K562 (cell line): Measurements from ENCODE around the gene CLSTN2. TPM values are rescaled to one million over a fixed set of nuclear protein-coding genes. Genes with fewer than 3 reads are reported as not detected.

ENCODE experiments used
- ATAC-seq: fragments of 200-7000 bp; cut with Tn5 transposase; 3 replicates; pipeline ENCODE4 v1.9.1; 2020; ENCODE audit warnings: moderate library complexity
- BruUV-seq: library from RNA; stranded (reverse); fragments of 400-500 nt; replicated peaks from 2 replicates; lab custom pipeline; 2021; lab: Mats Ljungman, UMichigan
- CTCF ChIA-PET: fragments of 300-600 bp; formaldehyde crosslinking; extraction: SDS; loops from one replicate; lab custom pipeline; 2021; ENCODE audit warnings: low intra/inter-chr PET ratio; lab: Yijun Ruan, JAX
- POLR2A ChIA-PET: fragments of 300-600, 350-650 bp; sonication (Branson Sonifier 250); formaldehyde crosslinking; extraction: SDS; loops from one replicate; lab custom pipeline; 2021; ENCODE audit warnings: antibody characterized with exemption, inconsistent platforms; lab: Yijun Ruan, JAX
- DNase-seq, 4 experiments: peaks; one replicate each; pipeline versions ENCODE4 v3.0.0 to v3.0.0-alpha.2; 2011 to 2018; ENCODE audit warnings: low spot score in 3 of 4, mixed read lengths in 3 of 4; ENCODE audit errors: extremely low read depth in 1 of 4
- FAIRE-seq: peaks from 2 replicates; lab custom pipeline; 2011; peaks lifted over from hg19 to GRCh38; lab: Jason Lieb, UNC
- H2AFZ ChIP-seq: 2 replicates; pipeline ENCODE4 v1.6.0; 2011; ENCODE audit warnings: low read depth, low read length, control low read depth, inconsistent platforms
- H3K27ac ChIP-seq: fragments of 200-600 bp; 3 replicates; pipeline ENCODE4 v1.8.0; 2011; ENCODE audit warnings: low read depth, mild to moderate bottlenecking, control low read depth, inconsistent platforms, low read length, moderate library complexity, mixed read lengths; ENCODE audit errors: extremely low read depth
- H3K27me3 ChIP-seq, 2 experiments: fragments of 300-600 bp in 1 of 2; 2 replicates in 1 of 2; 3 replicates in 1 of 2; pipeline versions ENCODE4 v1.6.0 to v1.8.0; 2011; ENCODE audit warnings: inconsistent platforms in 2 of 2, low read length in 2 of 2, mild to moderate bottlenecking in 1 of 2, mixed read lengths in 1 of 2, moderate library complexity in 1 of 2; ENCODE audit not compliant: control insufficient read depth in 2 of 2, insufficient read depth in 2 of 2
- H3K36me3 ChIP-seq: fragments of 300-600 bp; 3 replicates; pipeline ENCODE4 v1.8.0; 2011; ENCODE audit warnings: mild to moderate bottlenecking, low read length, inconsistent platforms; ENCODE audit not compliant: control insufficient read depth, insufficient read depth
- H3K4me1 ChIP-seq, 2 experiments: fragments of 200-600 bp in 1 of 2; replicated peaks in 1 of 2; 2 replicates in 1 of 2; 3 replicates in 1 of 2; pipeline versions ENCODE4 v1.5.1 to v1.8.0; 2011; ENCODE audit warnings: inconsistent platforms in 2 of 2, low read length in 2 of 2, mild to moderate bottlenecking in 1 of 2, mixed read lengths in 1 of 2, moderate library complexity in 1 of 2; ENCODE audit not compliant: control insufficient read depth in 2 of 2, insufficient read depth in 2 of 2
- H3K4me2 ChIP-seq: 2 replicates; pipeline ENCODE4 v1.6.1; 2011; ENCODE audit warnings: low read length, control low read depth, inconsistent platforms, mixed read lengths; ENCODE audit not compliant: insufficient read depth
- H3K4me3 ChIP-seq: fragments of 200-600 bp; sonication (generic), shearing (Covaris generic); 2 replicates; pipeline ENCODE4 v1.5.1; 2016; ENCODE audit warnings: control low read depth, inconsistent platforms
- H3K79me2 ChIP-seq: fragments of 200-600 bp; 3 replicates; pipeline ENCODE4 v1.8.0; 2011; ENCODE audit warnings: low read length, inconsistent platforms; ENCODE audit not compliant: control insufficient read depth, insufficient read depth
- H3K9ac ChIP-seq, 2 experiments: 2 replicates each; pipeline versions ENCODE4 v1.6.0 to v1.6.1; 2011; ENCODE audit warnings: low read depth in 2 of 2, low read length in 2 of 2, control low read depth in 1 of 2, inconsistent platforms in 1 of 2, mild to moderate bottlenecking in 1 of 2, mixed read lengths in 1 of 2; ENCODE audit not compliant: insufficient read depth in 1 of 2
- H3K9me1 ChIP-seq: one replicate; pipeline ENCODE4 v1.6.0; 2011; ENCODE audit warnings: inconsistent platforms, mild to moderate bottlenecking, low read length, moderate library complexity; ENCODE audit not compliant: control insufficient read depth, insufficient read depth
- H3K9me3 ChIP-seq: replicated peaks from 2 replicates; pipeline ENCODE4 v1.5.1; 2011; ENCODE audit warnings: low read depth, low read length, inconsistent platforms; ENCODE audit not compliant: control insufficient read depth, insufficient read depth
- H4K20me1 ChIP-seq: replicated peaks from 2 replicates; pipeline ENCODE4 v1.6.1; 2011; ENCODE audit warnings: low read length, inconsistent platforms, mixed read lengths; ENCODE audit not compliant: control insufficient read depth, insufficient read depth
- CEBPB ChIP-seq: fragments of 450-650 bp; IDR thresholded peaks from 2 replicates; pipeline ENCODE4 v1.6.1; 2016; ENCODE audit warnings: missing genetic modification characterization, missing compliant biosample characterization
- ELF4 ChIP-seq: fragments of 450-650 bp; formaldehyde crosslinking; IDR thresholded peaks from 2 replicates; pipeline ENCODE4 v1.4.0; 2022; ENCODE audit warnings: missing genetic modification characterization
- MAFG ChIP-seq: fragments of 450-650 bp; conservative IDR thresholded peaks from 2 replicates; pipeline ENCODE4 v1.6.1; 2016; ENCODE audit warnings: missing genetic modification characterization, missing compliant biosample characterization
- MTA1 ChIP-seq: fragments of 450-650 bp; IDR thresholded peaks from 2 replicates; pipeline ENCODE4 v1.6.1; 2017; ENCODE audit warnings: borderline replicate concordance
- PHTF2 ChIP-seq: fragments of 250-450 bp; sonication (Bioruptor Pico); IDR thresholded peaks from 2 replicates; pipeline ENCODE4 v1.5.0; 2021; ENCODE audit warnings: mild to moderate bottlenecking
- RBM17 ChIP-seq: fragments of 200-400 bp; formaldehyde crosslinking; IDR thresholded peaks from 2 replicates; pipeline ENCODE4 v1.6.1; 2017; ENCODE audit warnings: low read depth, mild to moderate bottlenecking, low read length, borderline replicate concordance
- ZHX1 ChIP-seq: fragments of 150-350 bp; conservative IDR thresholded peaks from 2 replicates; pipeline ENCODE4 v1.6.1; 2014; ENCODE audit warnings: low read length
- ZNF212 ChIP-seq: fragments of 450-650 bp; formaldehyde crosslinking; IDR thresholded peaks from 2 replicates; pipeline ENCODE4 v1.4.0; 2020; ENCODE audit warnings: mild to moderate bottlenecking
- WGBS: fragments of 100-300 bp; shearing (Covaris generic); methylation state at CpG from one replicate; pipeline ENCODE4 v1.1.6; 2016; ENCODE audit warnings: low coverage, mixed read lengths; ENCODE audit not compliant: insufficient coverage; ENCODE audit errors: missing lambda C conversion rate; 5-methylcytosine and 5-hydroxymethylcytosine counted together
- in situ Hi-C: fragments of 300-500 bp; cut with MboI; formaldehyde crosslinking; loops from 4 replicates; pipeline ENCODE4 v1.15.0; 2018; ENCODE audit warnings: inconsistent platforms, mixed read lengths
- intact Hi-C: fragments of 100-400 bp; cut with micrococcal nuclease; formaldehyde crosslinking; loops from 2 replicates; pipeline ENCODE4 v1.14.2; 2022
- polyA plus RNA-seq, 8 experiments: library from polyadenylated mRNA; depleted of rRNA in 4 of 8; stranded (reverse) in 5 of 8; unstranded in 3 of 8; fragments of >200 nt; fragmentation: Nextera tagmentation in 2 of 8; fragmentation: Illumina TruSeq in 1 of 8; extraction: Ambion mirVana in 2 of 8; extraction: Trizol in 1 of 8; gene quantifications; 2 replicates each; pipeline versions ENCODE4 v1.2.1 to v1.2.3, GENCODE V29; 2011 to 2014; ENCODE audit warnings: inconsistent platforms in 1 of 8, missing spikeins in 1 of 8
- total RNA-seq, 7 experiments: library from RNA; depleted of rRNA in 6 of 7; stranded (reverse); fragments of >200 nt in 6 of 7; fragmentation: Illumina TruSeq in 2 of 7; extraction: Trizol in 2 of 7; gene quantifications; 2 replicates each; pipeline versions ENCODE4 v1.2.1 to v1.2.3, GENCODE V29; 2011 to 2021; ENCODE audit warnings: low replicate concordance in 1 of 7
- TF ChIP-seq, protein P1 (sequence below), 2 experiments: fragments of 450-650 bp in 1 of 2; sonication (generic) in 1 of 2; formaldehyde crosslinking in 1 of 2; IDR thresholded peaks; 2 replicates each; pipeline versions ENCODE4 v1.7.1 to v1.9.0; 2016 to 2022; ENCODE audit warnings: inconsistent platforms in 1 of 2, mild to moderate bottlenecking in 1 of 2, missing genetic modification reagents in 1 of 2

Gene CLSTN2
- total and polyA plus RNA-seq, 9 of the 15 experiments (the other 6 are each of a cell fraction or from before 2014, with no cell fraction given) = 0.02 to 0.04 (median 0.04) TPM; not detected in 6

- FAIRE-seq = no peak
- H3K27me3 ChIP-seq = no peaks in the 10 kb centered on the region
- no peak overlapping the region for H3K9ac ChIP-seq
- no peak overlapping the region for H3K4me3 ChIP-seq
- H3K79me2 ChIP-seq = no peaks in the 10 kb centered on the region
- H3K9me3 ChIP-seq = no peaks in the 10 kb centered on the region
- H2AFZ ChIP-seq = no peak overlapping the region
- WGBS = 0% methylated on average over 5 of the region's 5 CpGs
- intact Hi-C loops (no loop called here), in situ Hi-C loops (no loop called here)
- no peak for ATAC-seq
- no peak overlapping the region for H3K27ac ChIP-seq
- ChIA-PET CTCF (no interaction called here), POLR2A (no interaction called here)
- BruUV-seq = no TSS peak
- DNase-seq = no peak
- no peaks in the 10 kb centered on the region for H3K9me1 ChIP-seq
- no peaks in the 10 kb centered on the region for H3K36me3 ChIP-seq
- H3K4me2 ChIP-seq = no peak overlapping the region
- H3K4me1 ChIP-seq = no peaks in the 10 kb centered on the region
- no peaks in the 10 kb centered on the region for H4K20me1 ChIP-seq
- TF ChIP-seq CEBPB (no peak), PHTF2 (CRISPR knock-in tag) (no peak), MTA1 (no peak), ZHX1 (no peak), ELF4 (CRISPR knock-in tag) (no peak), ZNF212 (CRISPR knock-in tag) (no peak), MAFG (tag) (no peak), RBM17 (no peak)
- TF ChIP-seq, protein P1, sequence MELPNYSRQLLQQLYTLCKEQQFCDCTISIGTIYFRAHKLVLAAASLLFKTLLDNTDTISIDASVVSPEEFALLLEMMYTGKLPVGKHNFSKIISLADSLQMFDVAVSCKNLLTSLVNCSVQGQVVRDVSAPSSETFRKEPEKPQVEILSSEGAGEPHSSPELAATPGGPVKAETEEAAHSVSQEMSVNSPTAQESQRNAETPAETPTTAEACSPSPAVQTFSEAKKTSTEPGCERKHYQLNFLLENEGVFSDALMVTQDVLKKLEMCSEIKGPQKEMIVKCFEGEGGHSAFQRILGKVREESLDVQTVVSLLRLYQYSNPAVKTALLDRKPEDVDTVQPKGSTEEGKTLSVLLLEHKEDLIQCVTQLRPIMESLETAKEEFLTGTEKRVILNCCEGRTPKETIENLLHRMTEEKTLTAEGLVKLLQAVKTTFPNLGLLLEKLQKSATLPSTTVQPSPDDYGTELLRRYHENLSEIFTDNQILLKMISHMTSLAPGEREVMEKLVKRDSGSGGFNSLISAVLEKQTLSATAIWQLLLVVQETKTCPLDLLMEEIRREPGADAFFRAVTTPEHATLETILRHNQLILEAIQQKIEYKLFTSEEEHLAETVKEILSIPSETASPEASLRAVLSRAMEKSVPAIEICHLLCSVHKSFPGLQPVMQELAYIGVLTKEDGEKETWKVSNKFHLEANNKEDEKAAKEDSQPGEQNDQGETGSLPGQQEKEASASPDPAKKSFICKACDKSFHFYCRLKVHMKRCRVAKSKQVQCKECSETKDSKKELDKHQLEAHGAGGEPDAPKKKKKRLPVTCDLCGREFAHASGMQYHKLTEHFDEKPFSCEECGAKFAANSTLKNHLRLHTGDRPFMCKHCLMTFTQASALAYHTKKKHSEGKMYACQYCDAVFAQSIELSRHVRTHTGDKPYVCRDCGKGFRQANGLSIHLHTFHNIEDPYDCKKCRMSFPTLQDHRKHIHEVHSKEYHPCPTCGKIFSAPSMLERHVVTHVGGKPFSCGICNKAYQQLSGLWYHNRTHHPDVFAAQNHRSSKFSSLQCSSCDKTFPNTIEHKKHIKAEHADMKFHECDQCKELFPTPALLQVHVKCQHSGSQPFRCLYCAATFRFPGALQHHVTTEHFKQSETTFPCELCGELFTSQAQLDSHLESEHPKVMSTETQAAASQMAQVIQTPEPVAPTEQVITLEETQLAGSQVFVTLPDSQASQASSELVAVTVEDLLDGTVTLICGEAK (IDR thresholded peaks at IDR 0.05) = no peak
- TF ChIP-seq, protein P1 (CRISPR knock-in tag; IDR thresholded peaks at IDR 0.05) = no peak
Measured at GRCh38 chr3:140178482-140178881, 243.5 kb downstream of the CLSTN2 start.
